H1 (cell line): ENCODE results near the gene CST8. TPM values are rescaled to one million over a fixed set of nuclear protein-coding genes. Genes with fewer than 3 reads are reported as not detected.

Experiments used
- CTCF ChIA-PET: fragments of 300-600 bp; sonication (Branson Sonifier 250); formaldehyde crosslinking; loops from one replicate; lab custom pipeline; 2021; ENCODE audit not compliant: partially characterized antibody; lab: Charles Lee
- POLR2A ChIA-PET: fragments of 300-600 bp; sonication (Branson Sonifier 250); formaldehyde crosslinking; loops from one replicate; lab custom pipeline; 2021; ENCODE audit warnings: inconsistent platforms; ENCODE audit not compliant: partially characterized antibody; lab: Charles Lee
- DNase-seq, 2 experiments: peaks; one replicate each; pipeline versions ENCODE4 v3.0.0 to v3.0.0-alpha.2; 2010 to 2022; ENCODE audit warnings: low spot score in 2 of 2, low read depth in 1 of 2, mixed read lengths in 1 of 2
- FAIRE-seq: peaks from 2 replicates; lab custom pipeline; 2011; peaks lifted over from hg19 to GRCh38; lab: Jason Lieb, UNC
- H2AFZ ChIP-seq: 2 replicates; pipeline ENCODE4 v1.8.1; 2012; ENCODE audit warnings: low read length, inconsistent platforms
- H2AK5ac ChIP-seq: 2 replicates; pipeline ENCODE4 v1.6.1; 2013; ENCODE audit warnings: low read depth, low read length
- H2BK120ac ChIP-seq: replicated peaks from 2 replicates; pipeline ENCODE3; 2013; ENCODE audit warnings: low read depth, low read length, inconsistent platforms
- H2BK12ac ChIP-seq: 2 replicates; pipeline ENCODE4 v1.6.1; 2013; ENCODE audit warnings: low read depth, low read length
- H2BK15ac ChIP-seq: 2 replicates; pipeline ENCODE4 v1.6.1; 2013; ENCODE audit warnings: low read length
- H2BK20ac ChIP-seq: 2 replicates; pipeline ENCODE4 v1.6.1; 2013; ENCODE audit warnings: low read length
- H2BK5ac ChIP-seq: 2 replicates; pipeline ENCODE4 v1.6.1; 2013; ENCODE audit warnings: low read depth, low read length
- H3K14ac ChIP-seq: 2 replicates; pipeline ENCODE4 v1.6.1; 2013; ENCODE audit warnings: inconsistent platforms; ENCODE audit not compliant: insufficient read length
- H3K18ac ChIP-seq: 2 replicates; pipeline ENCODE4 v1.6.1; 2013; ENCODE audit warnings: low read length; ENCODE audit errors: extremely low read depth
- H3K23ac ChIP-seq: 2 replicates; pipeline ENCODE4 v1.6.1; 2013; ENCODE audit warnings: inconsistent platforms; ENCODE audit not compliant: insufficient read length
- H3K23me2 ChIP-seq: 2 replicates; pipeline ENCODE4 v1.6.1; 2013; ENCODE audit warnings: low read depth, low read length
- H3K27ac ChIP-seq: 2 replicates; pipeline ENCODE4 v1.6.1; 2011; ENCODE audit warnings: low read depth, low read length, inconsistent platforms
- H3K27me3 ChIP-seq, 4 experiments: replicated peaks in 1 of 4; 1 replicate in 1 of 4; 2 replicates in 3 of 4; pipeline versions ENCODE4 v1.6.1 to v1.8.1; 2011 to 2013; ENCODE audit warnings: low read length in 3 of 4, mild to moderate bottlenecking in 3 of 4, inconsistent platforms in 2 of 4, mixed read lengths in 2 of 4, moderate library complexity in 1 of 4; ENCODE audit not compliant: control insufficient read depth in 3 of 4, insufficient read depth in 3 of 4; ENCODE audit errors: extremely low read depth in 1 of 4
- H3K36me3 ChIP-seq, 4 experiments: 2 replicates each; pipeline versions ENCODE4 v1.6.1 to v1.8.1; 2011 to 2013; ENCODE audit warnings: mild to moderate bottlenecking in 4 of 4, low read length in 3 of 4, moderate library complexity in 2 of 4, control low read depth in 1 of 4, inconsistent platforms in 1 of 4; ENCODE audit not compliant: insufficient read depth in 4 of 4, control insufficient read depth in 2 of 4
- H3K4ac ChIP-seq: replicated peaks from 2 replicates; pipeline ENCODE3; 2013; ENCODE audit warnings: low read length, low read depth, mixed read lengths, inconsistent platforms; ENCODE audit not compliant: insufficient read length
- H3K4me1 ChIP-seq, 4 experiments: replicated peaks in 1 of 4; 1 replicate in 1 of 4; 2 replicates in 3 of 4; pipeline versions ENCODE4 v1.6.1 to v1.8.1; 2011 to 2013; ENCODE audit warnings: low read length in 3 of 4, inconsistent platforms in 2 of 4, mixed read lengths in 1 of 4; ENCODE audit not compliant: insufficient read depth in 4 of 4, control insufficient read depth in 3 of 4
- H3K4me2 ChIP-seq, 2 experiments: 2 replicates each; pipeline versions ENCODE4 v1.6.1 to v1.8.1; 2011 to 2013; ENCODE audit warnings: low read depth in 2 of 2, low read length in 2 of 2, control low read depth in 1 of 2, inconsistent platforms in 1 of 2, mild to moderate bottlenecking in 1 of 2; ENCODE audit not compliant: insufficient read depth in 1 of 2
- H3K4me3 ChIP-seq, 4 experiments: fragments of 200-600, 300-600 bp in 1 of 4; sonication (generic), shearing (Covaris generic), sonication (Bioruptor Twin) in 1 of 4; 2 replicates each; pipeline versions ENCODE4 v1.5.1 to v1.8.1; 2011 to 2016; ENCODE audit warnings: low read length in 4 of 4, low read depth in 3 of 4, control low read depth in 2 of 4, inconsistent platforms in 2 of 4, mild to moderate bottlenecking in 2 of 4, mixed read lengths in 1 of 4, moderate library complexity in 1 of 4; ENCODE audit not compliant: insufficient read depth in 2 of 4; ENCODE audit errors: extremely low read depth in 1 of 4
- H3K56ac ChIP-seq: replicated peaks from 2 replicates; pipeline ENCODE3; 2013; ENCODE audit warnings: low read depth, mild to moderate bottlenecking, mixed read lengths, low read length, inconsistent platforms; ENCODE audit not compliant: insufficient read length
- H3K79me1 ChIP-seq: 2 replicates; pipeline ENCODE4 v1.6.1; 2013; ENCODE audit warnings: low read depth, low read length, control low read depth
- H3K79me2 ChIP-seq, 2 experiments: 2 replicates each; pipeline versions ENCODE4 v1.6.1 to v1.8.1; 2012 to 2013; ENCODE audit warnings: low read length in 2 of 2, mild to moderate bottlenecking in 2 of 2, inconsistent platforms in 1 of 2; ENCODE audit not compliant: insufficient read depth in 2 of 2, control insufficient read depth in 1 of 2
- H3K9ac ChIP-seq, 4 experiments: replicated peaks in 1 of 4; 1 replicate in 1 of 4; 2 replicates in 3 of 4; pipeline versions ENCODE4 v1.6.1 to v1.8.1; 2011 to 2013; ENCODE audit warnings: low read depth in 3 of 4, low read length in 3 of 4, control low read depth in 2 of 4, mild to moderate bottlenecking in 2 of 4, moderate library complexity in 2 of 4, inconsistent platforms in 1 of 4; ENCODE audit errors: extremely low read depth in 1 of 4
- H3K9me3 ChIP-seq, 2 experiments: 2 replicates each; pipeline versions ENCODE4 v1.6.1 to v1.8.1; 2012 to 2013; ENCODE audit warnings: mild to moderate bottlenecking in 2 of 2, moderate library complexity in 2 of 2, control low read depth in 1 of 2, inconsistent platforms in 1 of 2, low read depth in 1 of 2, low read length in 1 of 2, mixed read lengths in 1 of 2; ENCODE audit not compliant: insufficient read depth in 2 of 2
- H4K20me1 ChIP-seq, 2 experiments: replicated peaks in 1 of 2; 2 replicates each; pipeline versions ENCODE3 to v1.8.1; 2011 to 2013; ENCODE audit warnings: inconsistent platforms in 2 of 2, low read length in 2 of 2, mild to moderate bottlenecking in 1 of 2; ENCODE audit not compliant: insufficient read depth in 2 of 2, control insufficient read depth in 1 of 2
- H4K5ac ChIP-seq: 2 replicates; pipeline ENCODE4 v1.6.1; 2013; ENCODE audit warnings: low read length, low read depth, mixed read lengths, inconsistent platforms; ENCODE audit not compliant: insufficient read length
- H4K8ac ChIP-seq: 2 replicates; pipeline ENCODE4 v1.8.0; 2013; ENCODE audit warnings: mild to moderate bottlenecking, moderate library complexity, low read length, inconsistent platforms; ENCODE audit not compliant: insufficient read depth; ENCODE audit errors: extremely low read depth
- H4K91ac ChIP-seq: replicated peaks from 2 replicates; pipeline ENCODE3; 2013; ENCODE audit warnings: low read length, mixed read lengths, inconsistent platforms; ENCODE audit not compliant: insufficient read length
- CBX5 ChIP-seq: fragments of 300-800, 300-1000 bp; sonication (generic); IDR thresholded peaks from 2 replicates; pipeline ENCODE4 v1.7.1; 2016; ENCODE audit warnings: antibody characterized with exemption, low read length, low read depth
- HDAC6 ChIP-seq: IDR thresholded peaks from one replicate; pipeline ENCODE4 v1.7.1; 2012; ENCODE audit warnings: low read depth, mild to moderate bottlenecking, inconsistent platforms, low read length, moderate library complexity
- POU5F1 ChIP-seq: IDR thresholded peaks from 2 replicates; pipeline ENCODE4 v1.6.1; 2011; ENCODE audit warnings: low read depth, mild to moderate bottlenecking, low read length, moderate library complexity
- RFX5 ChIP-seq: IDR thresholded peaks from 2 replicates; pipeline ENCODE4 v1.6.1; 2011; ENCODE audit warnings: low read depth, low read length, improper control_type of control experiment, borderline replicate concordance
- SIX5 ChIP-seq: IDR thresholded peaks from 2 replicates; pipeline ENCODE4 v1.6.1; 2011; ENCODE audit warnings: mild to moderate bottlenecking, low read depth, low read length
- YY1 ChIP-seq: IDR thresholded peaks from 2 replicates; pipeline ENCODE4 v1.6.1; 2011; ENCODE audit warnings: low read depth, mild to moderate bottlenecking, low read length
- ZNF274 ChIP-seq: IDR thresholded peaks from 2 replicates; pipeline ENCODE4 v1.7.0; 2012; ENCODE audit warnings: low read length, borderline replicate concordance; ENCODE audit errors: extremely low read depth
- whole genome bisulfite sequencing, 2 experiments: shearing (Covaris generic) in 1 of 2; methylation state at CpG; one replicate each; pipeline versions ENCODE4 v1.1.6 to v1.1.7; 2013 to 2015; ENCODE audit warnings: low lambda C conversion rate in 2 of 2, mixed read lengths in 2 of 2, inconsistent platforms in 1 of 2, low coverage in 1 of 2, missing lambda C conversion rate in 1 of 2; ENCODE audit not compliant: insufficient replicate concordance in 2 of 2, insufficient coverage in 1 of 2, insufficient read length in 1 of 2; ENCODE audit errors: extremely low coverage in 1 of 2, missing lambda C conversion rate in 1 of 2; 5-methylcytosine and 5-hydroxymethylcytosine counted together
- polyA plus RNA-seq, 7 experiments: library from polyadenylated mRNA; depleted of rRNA in 3 of 7; stranded (reverse) in 5 of 7; unstranded in 2 of 7; fragments of >200 nt in 5 of 7; fragments of 200-250 nt in 2 of 7; gene quantifications; 1 replicate in 5 of 7; 2 replicates in 1 of 7; 4 replicates in 1 of 7; pipeline versions ENCODE4 v1.2.1 to v1.2.3, GENCODE V29; 2011 to 2013; ENCODE audit warnings: missing spikeins in 2 of 7, mixed read lengths in 2 of 7
- total RNA-seq: library from RNA; stranded (reverse); fragmentation: NEBNext Ultra II Directional; extraction: Animal tissue kit (Norgen Biotek cat#: 25700); gene quantifications from 2 replicates; pipeline ENCODE4 v1.2.1, GENCODE V29; 2021

The CST8 gene
- total and polyA plus RNA-seq, 2 of the 8 experiments (the other 6 are each of a cell fraction or from before 2014, with no cell fraction given) = not detected

DNA sequence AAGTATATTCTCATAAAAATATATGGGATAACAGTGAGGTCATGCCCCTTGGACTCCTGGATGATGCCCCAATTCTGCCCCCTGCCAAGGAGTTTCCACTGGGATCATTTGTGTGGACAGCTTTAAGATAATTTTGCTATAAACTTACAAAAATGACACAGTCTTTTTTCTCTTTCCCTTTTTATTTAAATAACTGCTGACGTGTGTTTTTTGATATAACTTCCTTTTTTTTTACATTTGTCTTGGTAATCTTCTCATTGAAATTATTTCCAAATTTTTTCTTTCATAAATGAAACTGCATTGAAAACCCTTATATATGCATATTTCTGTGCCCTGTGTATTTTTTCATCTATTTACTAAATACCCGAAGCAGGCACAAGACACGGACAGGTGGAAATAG is 46.1 kb downstream of the CST8 start:
- Histone ChIP-seq H3K4me3 (no peak overlapping the region), H3K27me3 (peaks cover 0 to 4% (median 0%) of the 10 kb centered on the region in 4 experiments; a peak in 2 of 7 replicates), H3K23ac (no peak overlapping the region), H2BK15ac (no peak overlapping the region), H3K4me2 (no peak overlapping the region), H4K91ac (no peak overlapping the region), H3K18ac (no peak overlapping the region), H3K36me3 (no peaks in the 10 kb centered on the region), H3K27ac (no peak overlapping the region), H4K5ac (no peak overlapping the region), H2BK5ac (no peak overlapping the region), H3K9ac (no peak overlapping the region), H3K14ac (no peak overlapping the region), H4K20me1 (no peaks in the 10 kb centered on the region), H3K4ac (no peak overlapping the region), H3K79me2 (no peaks in the 10 kb centered on the region), H2BK20ac (no peak overlapping the region), H3K79me1 (no peaks in the 10 kb centered on the region), H4K8ac (no peak overlapping the region), H3K56ac (no peak overlapping the region), H2AK5ac (no peak overlapping the region), H2BK120ac (no peak overlapping the region), H3K9me3 (no peaks in the 10 kb centered on the region), H2AFZ (no peak overlapping the region), H2BK12ac (no peak overlapping the region), H3K23me2 (no peaks in the 10 kb centered on the region), H3K4me1 (peaks cover 0 to 22% (median 10%) of the 10 kb centered on the region in 4 experiments; a peak in 6 of 7 replicates)
- ChIA-PET CTCF (no interaction called here), POLR2A (no interaction called here)
- DNase-seq = no peak
- 95% methylated on average over 3 of the region's 3 CpGs; no CpG with 5 or more reads in 1 of the 2 experiments for WGBS, 2 experiments
- no peak for FAIRE-seq
- no peak for TF ChIP-seq YY1
- no peak for TF ChIP-seq ZNF274
- no peak for TF ChIP-seq POU5F1
- no peak for TF ChIP-seq CBX5
- TF ChIP-seq RFX5 = no peak
- no peak for TF ChIP-seq SIX5
- TF ChIP-seq HDAC6 = no peak
